ENCODE data around the gene CES3. TPM values are rescaled to one million over a fixed set of nuclear protein-coding genes. Genes with fewer than 3 reads are reported as not detected.

The CES3 gene
- total RNA-seq, 4 donors from 2014 or later, result 10.3 to 30.3 (median 12.9) TPM

- no peaks in the 10 kb centered on the region for H3K36me3 ChIP-seq
- no peak for DNase-seq
- in situ Hi-C loops (cut with MboI; ENCODE audit: low sequenced_read_pairs in 4 of 4), result no loop called here
Measured at GRCh38 chr16:67022531-67023214, 61.6 kb downstream of the CES3 start.

GRCh38 chr16:67023689-67024088 lies 62.6 kb downstream of the CES3 start:
- in situ Hi-C loops (cut with MboI; ENCODE audit: low sequenced_read_pairs in 4 of 4) (no loop called here), intact Hi-C loops (cut with DNase I; ENCODE audit: low total_unique reads) (no loop called here)
- no peaks in the 10 kb centered on the region for H3K36me3 ChIP-seq
- H3K4me1 ChIP-seq, result peaks cover 5 to 6% of the 10 kb centered on the region in 2 donors
- no peaks in the 10 kb centered on the region for H3K9me3 ChIP-seq
- ATAC-seq, result no peak
- TF ChIP-seq CTCF (IDR thresholded peaks at IDR 0.05 in 4 of 5, conservative IDR thresholded peaks at IDR 0.05 in 1 of 5) (no peak), POLR2A (IDR thresholded peaks at IDR 0.05) (no peak)
- no peaks in the 10 kb centered on the region for H3K27me3 ChIP-seq
- H3K4me3 ChIP-seq, result no peak overlapping the region
- DNase-seq, result no peak
- no peak overlapping the region for H3K27ac ChIP-seq

More at GRCh38 chr16:67022531-67023214, 61.6 kb downstream of the CES3 start:
- ATAC-seq, result no peak
- H3K4me3 ChIP-seq, result no peak overlapping the region
- H3K27me3 ChIP-seq, result no peaks in the 10 kb centered on the region
- no peaks in the 10 kb centered on the region for H3K9me3 ChIP-seq
- H3K4me1 ChIP-seq, result no peaks in the 10 kb centered on the region
- intact Hi-C loops (cut with DNase I; ENCODE audit: low total_unique reads), result no loop called here
- no peak for TF ChIP-seq CTCF (IDR thresholded peaks at IDR 0.05 in 4 of 5, conservative IDR thresholded peaks at IDR 0.05 in 1 of 5)
- TF ChIP-seq POLR2A (IDR thresholded peaks at IDR 0.05), result no peak
- no peak overlapping the region for H3K27ac ChIP-seq

Other genes starting within 250 kb of the CES3 start
- 10 to 100 TPM; 57.4 to 80.3 (median 62.6) TPM for gene DYNC1LI2, start 209.7 kb upstream of the CES3 start, total RNA-seq
- not detected for gene TERB1, start 159.7 kb upstream of the CES3 start, total RNA-seq
- gene NAE1, start 130.3 kb upstream of the CES3 start, total RNA-seq, result 10 to 100 TPM; 29.1 to 57.0 (median 34.8) TPM
- under 1 TPM in 1 of 4 donors, not detected in 3; 0.19 TPM for gene CA7, start 116.9 kb upstream of the CES3 start, total RNA-seq
- 1 to 10 TPM; 2.2 to 5.2 (median 4.1) TPM for gene PDP2, start 80.8 kb upstream of the CES3 start, total RNA-seq
- gene CDH16, start 42.4 kb upstream of the CES3 start, total RNA-seq, result under 1 TPM in 3 of 4 donors, not detected in 1; 0.10 to 0.87 (median 0.16) TPM
- 1,000 to 10,000 TPM in 1 of 4 donors, 100 to 1,000 TPM in 3; 286 to 1,191 (median 655) TPM for gene RRAD, start 35.7 kb upstream of the CES3 start, total RNA-seq
- gene CIAO2B, start 26.9 kb upstream of the CES3 start, total RNA-seq, result 100 to 1,000 TPM; 189 to 338 (median 264) TPM
- 10 to 100 TPM; 25.6 to 48.2 (median 37.7) TPM for gene CES2, start 25.8 kb upstream of the CES3 start, total RNA-seq
- 10 to 100 TPM; 12.0 to 82.7 (median 17.4) TPM for gene CES4A, start 27.3 kb downstream of the CES3 start, total RNA-seq
- gene CBFB, start 67.9 kb downstream of the CES3 start, total RNA-seq, result 100 to 1,000 TPM in 2 of 4 donors, 10 to 100 TPM in 2; 38.9 to 105 (median 96.5) TPM
- gene PHAF1, start 148.7 kb downstream of the CES3 start, total RNA-seq, result 10 to 100 TPM; 23.3 to 63.4 (median 48.9) TPM
- 1 to 10 TPM; 1.5 to 3.1 (median 2.6) TPM for gene B3GNT9, start 189.7 kb downstream of the CES3 start, total RNA-seq
- 10 to 100 TPM in 2 of 4 donors, 1 to 10 TPM in 2; 8.8 to 15.3 (median 10.1) TPM for gene TRADD, start 198.6 kb downstream of the CES3 start, total RNA-seq
- gene FBXL8, start 198.7 kb downstream of the CES3 start, total RNA-seq, result 10 to 100 TPM in 3 of 4 donors, 1 to 10 TPM in 1; 7.0 to 16.3 (median 14.3) TPM
- gene HSF4, start 203.5 kb downstream of the CES3 start, total RNA-seq, result 100 to 1,000 TPM in 1 of 4 donors, 10 to 100 TPM in 2, 1 to 10 TPM in 1; 9.0 to 111 (median 29.7) TPM
- 100 to 1,000 TPM in 3 of 4 donors, 10 to 100 TPM in 1; 77.5 to 231 (median 173) TPM for gene NOL3, start 209.3 kb downstream of the CES3 start, total RNA-seq
- gene MATCAP1, start 222.7 kb downstream of the CES3 start, total RNA-seq, result 1 to 10 TPM; 2.5 to 7.7 (median 4.5) TPM
- 1 to 10 TPM in 1 of 4 donors, under 1 TPM in 3; 0.20 to 2.3 (median 0.88) TPM for gene EXOC3L1, start 228.9 kb downstream of the CES3 start, total RNA-seq
- 100 to 1,000 TPM in 1 of 4 donors, 10 to 100 TPM in 3; 67.8 to 114 (median 96.5) TPM for gene E2F4, start 230.9 kb downstream of the CES3 start, total RNA-seq
- gene ELMO3, start 237.9 kb downstream of the CES3 start, total RNA-seq, result under 1 TPM; 0.09 to 0.55 (median 0.29) TPM

Data from gastrocnemius medialis (tissue), 4 donors.